H1 (cell line): Measurements from ENCODE around the gene ZSCAN5A. TPM values are rescaled to one million over a fixed set of nuclear protein-coding genes. Genes with fewer than 3 reads are reported as not detected.
"Not testable (repeated sequence)": the region's sequence is repeated elsewhere in the genome, so short reads cannot be mapped to it uniquely, and the experiment has no call there.

Source experiments
- CTCF ChIA-PET: fragments of 300-600 bp; sonication (Branson Sonifier 250); formaldehyde crosslinking; loops from one replicate; lab custom pipeline; 2021; ENCODE audit not compliant: partially characterized antibody; lab: Charles Lee
- POLR2A ChIA-PET: fragments of 300-600 bp; sonication (Branson Sonifier 250); formaldehyde crosslinking; loops from one replicate; lab custom pipeline; 2021; ENCODE audit warnings: inconsistent platforms; ENCODE audit not compliant: partially characterized antibody; lab: Charles Lee
- DNase-seq, 2 experiments: peaks; one replicate each; pipeline versions ENCODE4 v3.0.0 to v3.0.0-alpha.2; 2010 to 2022; ENCODE audit warnings: low spot score in 2 of 2, low read depth in 1 of 2, mixed read lengths in 1 of 2
- FAIRE-seq: peaks from 2 replicates; lab custom pipeline; 2011; peaks lifted over from hg19 to GRCh38; lab: Jason Lieb, UNC
- H2AFZ ChIP-seq: 2 replicates; pipeline ENCODE4 v1.8.1; 2012; ENCODE audit warnings: low read length, inconsistent platforms
- H2AK5ac ChIP-seq: 2 replicates; pipeline ENCODE4 v1.6.1; 2013; ENCODE audit warnings: low read depth, low read length
- H2BK120ac ChIP-seq: replicated peaks from 2 replicates; pipeline ENCODE3; 2013; ENCODE audit warnings: low read depth, low read length, inconsistent platforms
- H2BK12ac ChIP-seq: 2 replicates; pipeline ENCODE4 v1.6.1; 2013; ENCODE audit warnings: low read depth, low read length
- H2BK15ac ChIP-seq: 2 replicates; pipeline ENCODE4 v1.6.1; 2013; ENCODE audit warnings: low read length
- H2BK20ac ChIP-seq: 2 replicates; pipeline ENCODE4 v1.6.1; 2013; ENCODE audit warnings: low read length
- H2BK5ac ChIP-seq: 2 replicates; pipeline ENCODE4 v1.6.1; 2013; ENCODE audit warnings: low read depth, low read length
- H3K14ac ChIP-seq: 2 replicates; pipeline ENCODE4 v1.6.1; 2013; ENCODE audit warnings: inconsistent platforms; ENCODE audit not compliant: insufficient read length
- H3K18ac ChIP-seq: 2 replicates; pipeline ENCODE4 v1.6.1; 2013; ENCODE audit warnings: low read length; ENCODE audit errors: extremely low read depth
- H3K23ac ChIP-seq: 2 replicates; pipeline ENCODE4 v1.6.1; 2013; ENCODE audit warnings: inconsistent platforms; ENCODE audit not compliant: insufficient read length
- H3K23me2 ChIP-seq: 2 replicates; pipeline ENCODE4 v1.6.1; 2013; ENCODE audit warnings: low read depth, low read length
- H3K27ac ChIP-seq: 2 replicates; pipeline ENCODE4 v1.6.1; 2011; ENCODE audit warnings: low read depth, low read length, inconsistent platforms
- H3K27me3 ChIP-seq, 4 experiments: replicated peaks in 1 of 4; 1 replicate in 1 of 4; 2 replicates in 3 of 4; pipeline versions ENCODE4 v1.6.1 to v1.8.1; 2011 to 2013; ENCODE audit warnings: low read length in 3 of 4, mild to moderate bottlenecking in 3 of 4, inconsistent platforms in 2 of 4, mixed read lengths in 2 of 4, moderate library complexity in 1 of 4; ENCODE audit not compliant: control insufficient read depth in 3 of 4, insufficient read depth in 3 of 4; ENCODE audit errors: extremely low read depth in 1 of 4
- H3K36me3 ChIP-seq, 4 experiments: 2 replicates each; pipeline versions ENCODE4 v1.6.1 to v1.8.1; 2011 to 2013; ENCODE audit warnings: mild to moderate bottlenecking in 4 of 4, low read length in 3 of 4, moderate library complexity in 2 of 4, control low read depth in 1 of 4, inconsistent platforms in 1 of 4; ENCODE audit not compliant: insufficient read depth in 4 of 4, control insufficient read depth in 2 of 4
- H3K4ac ChIP-seq: replicated peaks from 2 replicates; pipeline ENCODE3; 2013; ENCODE audit warnings: low read length, low read depth, mixed read lengths, inconsistent platforms; ENCODE audit not compliant: insufficient read length
- H3K4me1 ChIP-seq, 4 experiments: replicated peaks in 1 of 4; 1 replicate in 1 of 4; 2 replicates in 3 of 4; pipeline versions ENCODE4 v1.6.1 to v1.8.1; 2011 to 2013; ENCODE audit warnings: low read length in 3 of 4, inconsistent platforms in 2 of 4, mixed read lengths in 1 of 4; ENCODE audit not compliant: insufficient read depth in 4 of 4, control insufficient read depth in 3 of 4
- H3K4me2 ChIP-seq, 2 experiments: 2 replicates each; pipeline versions ENCODE4 v1.6.1 to v1.8.1; 2011 to 2013; ENCODE audit warnings: low read depth in 2 of 2, low read length in 2 of 2, control low read depth in 1 of 2, inconsistent platforms in 1 of 2, mild to moderate bottlenecking in 1 of 2; ENCODE audit not compliant: insufficient read depth in 1 of 2
- H3K4me3 ChIP-seq, 4 experiments: fragments of 200-600, 300-600 bp in 1 of 4; sonication (generic), shearing (Covaris generic), sonication (Bioruptor Twin) in 1 of 4; 2 replicates each; pipeline versions ENCODE4 v1.5.1 to v1.8.1; 2011 to 2016; ENCODE audit warnings: low read length in 4 of 4, low read depth in 3 of 4, control low read depth in 2 of 4, inconsistent platforms in 2 of 4, mild to moderate bottlenecking in 2 of 4, mixed read lengths in 1 of 4, moderate library complexity in 1 of 4; ENCODE audit not compliant: insufficient read depth in 2 of 4; ENCODE audit errors: extremely low read depth in 1 of 4
- H3K56ac ChIP-seq: replicated peaks from 2 replicates; pipeline ENCODE3; 2013; ENCODE audit warnings: low read depth, mild to moderate bottlenecking, mixed read lengths, low read length, inconsistent platforms; ENCODE audit not compliant: insufficient read length
- H3K79me1 ChIP-seq: 2 replicates; pipeline ENCODE4 v1.6.1; 2013; ENCODE audit warnings: low read depth, low read length, control low read depth
- H3K79me2 ChIP-seq, 2 experiments: 2 replicates each; pipeline versions ENCODE4 v1.6.1 to v1.8.1; 2012 to 2013; ENCODE audit warnings: low read length in 2 of 2, mild to moderate bottlenecking in 2 of 2, inconsistent platforms in 1 of 2; ENCODE audit not compliant: insufficient read depth in 2 of 2, control insufficient read depth in 1 of 2
- H3K9ac ChIP-seq, 4 experiments: replicated peaks in 1 of 4; 1 replicate in 1 of 4; 2 replicates in 3 of 4; pipeline versions ENCODE4 v1.6.1 to v1.8.1; 2011 to 2013; ENCODE audit warnings: low read depth in 3 of 4, low read length in 3 of 4, control low read depth in 2 of 4, mild to moderate bottlenecking in 2 of 4, moderate library complexity in 2 of 4, inconsistent platforms in 1 of 4; ENCODE audit errors: extremely low read depth in 1 of 4
- H3K9me3 ChIP-seq, 2 experiments: 2 replicates each; pipeline versions ENCODE4 v1.6.1 to v1.8.1; 2012 to 2013; ENCODE audit warnings: mild to moderate bottlenecking in 2 of 2, moderate library complexity in 2 of 2, control low read depth in 1 of 2, inconsistent platforms in 1 of 2, low read depth in 1 of 2, low read length in 1 of 2, mixed read lengths in 1 of 2; ENCODE audit not compliant: insufficient read depth in 2 of 2
- H4K20me1 ChIP-seq, 2 experiments: replicated peaks in 1 of 2; 2 replicates each; pipeline versions ENCODE3 to v1.8.1; 2011 to 2013; ENCODE audit warnings: inconsistent platforms in 2 of 2, low read length in 2 of 2, mild to moderate bottlenecking in 1 of 2; ENCODE audit not compliant: insufficient read depth in 2 of 2, control insufficient read depth in 1 of 2
- H4K5ac ChIP-seq: 2 replicates; pipeline ENCODE4 v1.6.1; 2013; ENCODE audit warnings: low read length, low read depth, mixed read lengths, inconsistent platforms; ENCODE audit not compliant: insufficient read length
- H4K8ac ChIP-seq: 2 replicates; pipeline ENCODE4 v1.8.0; 2013; ENCODE audit warnings: mild to moderate bottlenecking, moderate library complexity, low read length, inconsistent platforms; ENCODE audit not compliant: insufficient read depth; ENCODE audit errors: extremely low read depth
- H4K91ac ChIP-seq: replicated peaks from 2 replicates; pipeline ENCODE3; 2013; ENCODE audit warnings: low read length, mixed read lengths, inconsistent platforms; ENCODE audit not compliant: insufficient read length
- MAX ChIP-seq: IDR thresholded peaks from 2 replicates; pipeline ENCODE4 v1.6.1; 2012; ENCODE audit warnings: inconsistent platforms
- PHF8 ChIP-seq: fragments of 200-600 bp; sonication (generic); conservative IDR thresholded peaks from 2 replicates; pipeline ENCODE4 v1.7.1; 2012; ENCODE audit warnings: low read depth, mild to moderate bottlenecking, inconsistent platforms, low read length, moderate library complexity
- RAD21 ChIP-seq, 2 experiments: IDR thresholded peaks in 1 of 2; conservative IDR thresholded peaks in 1 of 2; 2 replicates each; pipeline ENCODE4 v1.6.1; 2011; ENCODE audit warnings: low read depth in 2 of 2, low read length in 2 of 2, improper control_type of control experiment in 1 of 2, inconsistent platforms in 1 of 2, mild to moderate bottlenecking in 1 of 2, moderate library complexity in 1 of 2
- TBP ChIP-seq: IDR thresholded peaks from 2 replicates; pipeline ENCODE4 v1.6.1; 2011; ENCODE audit warnings: low read depth, low read length, improper control_type of control experiment
- TEAD4 ChIP-seq: IDR thresholded peaks from 2 replicates; pipeline ENCODE4 v1.6.1; 2012; ENCODE audit warnings: low read depth, low read length, inconsistent platforms, mixed read lengths
- WGBS, 2 experiments: shearing (Covaris generic) in 1 of 2; methylation state at CpG; one replicate each; pipeline versions ENCODE4 v1.1.6 to v1.1.7; 2013 to 2015; ENCODE audit warnings: low lambda C conversion rate in 2 of 2, mixed read lengths in 2 of 2, inconsistent platforms in 1 of 2, low coverage in 1 of 2, missing lambda C conversion rate in 1 of 2; ENCODE audit not compliant: insufficient replicate concordance in 2 of 2, insufficient coverage in 1 of 2, insufficient read length in 1 of 2; ENCODE audit errors: extremely low coverage in 1 of 2, missing lambda C conversion rate in 1 of 2; 5-methylcytosine and 5-hydroxymethylcytosine counted together
- polyA plus RNA-seq, 7 experiments: library from polyadenylated mRNA; depleted of rRNA in 3 of 7; stranded (reverse) in 5 of 7; unstranded in 2 of 7; fragments of >200 nt in 5 of 7; fragments of 200-250 nt in 2 of 7; gene quantifications; 1 replicate in 5 of 7; 2 replicates in 1 of 7; 4 replicates in 1 of 7; pipeline versions ENCODE4 v1.2.1 to v1.2.3, GENCODE V29; 2011 to 2013; ENCODE audit warnings: missing spikeins in 2 of 7, mixed read lengths in 2 of 7
- total RNA-seq: library from RNA; stranded (reverse); fragmentation: NEBNext Ultra II Directional; extraction: Animal tissue kit (Norgen Biotek cat#: 25700); gene quantifications from 2 replicates; pipeline ENCODE4 v1.2.1, GENCODE V29; 2021

Gene ZSCAN5A
- total and polyA plus RNA-seq, 2 of the 8 experiments (the other 6 are each of a cell fraction or from before 2014, with no cell fraction given) = 8.6 to 11.0 TPM

- TF ChIP-seq TBP = no peak
- peak; percentile 79 to 81 for TF ChIP-seq RAD21 (IDR thresholded peaks at IDR 0.05 in 1 of 2, conservative IDR thresholded peaks at IDR 0.05 in 1 of 2; ENCODE audit: low read depth in 2 of 2, low read length in 2 of 2)
- peak; percentile 81 for TF ChIP-seq MAX
- no peak for TF ChIP-seq PHF8
- TF ChIP-seq TEAD4 = no peak
These were observed 61.8 kb downstream of the ZSCAN5A start (continued) for GRCh38 chr19:56252699-56253422.

- H3K14ac ChIP-seq, FAIRE-seq, H3K9me3 ChIP-seq, H3K36me3 ChIP-seq, H2BK5ac ChIP-seq, H4K91ac ChIP-seq, H3K79me1 ChIP-seq, H4K20me1 ChIP-seq, H2AK5ac ChIP-seq, H3K4me1 ChIP-seq, H4K5ac ChIP-seq, H2BK120ac ChIP-seq, H2BK20ac ChIP-seq, H3K9ac ChIP-seq, H3K27me3 ChIP-seq, H3K79me2 ChIP-seq, H2AFZ ChIP-seq, H2BK12ac ChIP-seq, H2BK15ac ChIP-seq, H3K23me2 ChIP-seq, H3K23ac ChIP-seq, H4K8ac ChIP-seq, H3K4me3 ChIP-seq, DNase-seq, H3K4me2 ChIP-seq, H3K4ac ChIP-seq, H3K18ac ChIP-seq, POLR2A ChIA-PET, H3K56ac ChIP-seq, H3K27ac ChIP-seq: not testable (repeated sequence)
- WGBS, 2 experiments = 91% methylated on average over 7 of the region's 8 CpGs; no CpG with 5 or more reads in 1 of the 2 experiments
- CTCF ChIA-PET = interaction anchor here (1.1 to 3.3 kb wide), 7 partner anchors 17 to 183 kb away, joined by 3 to 12 read pairs (median 4); no protein-coding TSS in a partner anchor
These were observed 65.8 kb downstream of the ZSCAN5A start for GRCh38 chr19:56248736-56249338.
